ES-I3 (cell line): ENCODE measurements around the gene MN1.

Source experiments
- H3K36me3 ChIP-seq: 2 replicates; pipeline ENCODE4 v1.6.1; 2013; ENCODE audit warnings: mild to moderate bottlenecking, low read length, control low read depth, moderate library complexity; ENCODE audit not compliant: insufficient read depth
- H3K4me1 ChIP-seq: 2 replicates; pipeline ENCODE4 v1.6.1; 2013; ENCODE audit warnings: mild to moderate bottlenecking, control low read depth, low read length; ENCODE audit not compliant: insufficient read depth
- H3K9ac ChIP-seq: 2 replicates; pipeline ENCODE4 v1.6.1; 2013; ENCODE audit warnings: low read depth, mild to moderate bottlenecking, low read length, moderate library complexity
- H3K9me3 ChIP-seq: 2 replicates; pipeline ENCODE4 v1.6.1; 2013; ENCODE audit warnings: mild to moderate bottlenecking, low read length, moderate library complexity; ENCODE audit not compliant: control insufficient read depth, insufficient read depth

Gene MN1

DNA sequence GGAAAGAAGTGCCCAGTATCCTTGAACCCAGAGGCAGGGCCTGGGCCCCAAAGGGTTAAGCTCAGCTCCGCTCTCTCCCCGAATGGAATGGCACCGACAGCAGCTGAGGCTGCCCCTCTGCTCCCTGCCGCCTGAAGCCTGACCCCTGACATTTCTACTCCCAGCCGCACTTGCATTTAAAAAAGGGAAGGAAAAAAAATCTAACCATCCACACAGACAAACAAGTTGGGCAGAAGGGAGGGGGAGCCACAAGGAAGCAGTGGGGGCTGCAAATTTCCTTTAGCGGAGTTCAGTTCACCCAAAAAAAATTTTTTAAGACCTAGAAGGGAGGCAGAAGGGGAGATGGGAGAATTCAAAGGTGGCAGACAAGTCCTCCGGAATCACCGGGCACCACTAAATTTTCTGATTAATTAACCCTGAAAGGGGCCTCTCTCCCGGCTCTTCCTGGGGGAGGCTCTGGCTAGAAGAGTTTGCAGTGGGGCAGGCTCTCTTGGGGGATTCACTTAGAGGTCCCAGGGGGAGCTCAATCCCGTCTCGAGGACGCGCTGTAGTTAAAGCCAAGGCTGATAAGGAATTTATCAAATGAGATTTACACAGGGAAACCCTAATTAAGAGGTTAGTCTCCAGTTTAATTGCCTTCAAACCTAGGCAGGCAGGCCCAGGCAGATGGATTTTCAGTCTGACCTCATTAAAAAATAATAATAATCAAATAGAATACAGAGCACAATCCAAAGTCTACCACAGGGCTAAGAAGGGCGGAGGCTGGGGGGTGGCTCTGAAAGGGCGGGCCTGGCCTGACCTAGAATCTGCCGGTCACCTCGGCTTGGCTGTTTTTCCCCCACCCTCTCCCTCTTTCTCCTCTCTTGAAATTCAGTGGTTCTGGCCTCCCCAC, 25.6 kb downstream of the MN1 start:
- peaks cover 3% of the 10 kb centered on the region; the same call in 1 of the 2 replicates for H3K36me3 ChIP-seq
- H3K9ac ChIP-seq = peak overlapping the region; percentile 45
- H3K9me3 ChIP-seq = 0 out of 2 replicates have a peak, but pooled peaks cover 3% of the 10 kb centered on the region
- H3K4me1 ChIP-seq = peaks cover 32% of the 10 kb centered on the region

DNA sequence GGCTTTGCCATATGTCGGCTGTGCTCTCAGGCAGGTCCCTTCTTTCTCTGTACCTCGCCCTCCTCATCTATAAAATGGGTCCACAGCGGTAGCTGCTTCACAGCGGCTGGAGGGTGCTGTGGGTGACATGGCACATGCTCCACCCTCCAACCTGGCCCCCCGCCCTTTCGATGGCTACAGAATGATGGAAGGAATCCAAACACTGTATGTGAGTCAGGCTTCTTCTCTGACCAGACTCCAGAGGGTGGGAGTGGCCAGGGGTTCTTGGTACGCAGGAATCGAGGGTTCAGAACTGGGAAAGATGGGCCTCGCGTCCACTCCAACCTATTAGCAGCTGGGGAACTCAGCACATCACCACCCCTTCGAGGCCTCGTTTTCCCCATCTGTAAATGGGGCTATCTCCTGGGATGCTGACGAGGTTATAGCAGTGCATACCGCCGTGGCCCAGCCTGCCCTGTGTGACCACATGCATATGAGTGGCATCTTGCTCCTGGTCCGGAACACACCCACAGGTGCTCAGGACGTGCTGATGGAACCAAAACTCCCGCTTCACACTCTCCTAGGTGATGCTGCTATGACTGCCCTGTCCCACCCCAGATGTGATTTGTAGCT, 26.4 kb downstream of the MN1 start:
- peaks cover 3% of the 10 kb centered on the region; the same call in 1 of the 2 replicates for H3K36me3 ChIP-seq
- H3K9ac ChIP-seq = no peak overlapping the region
- H3K4me1 ChIP-seq = peaks cover 32% of the 10 kb centered on the region
- no peaks in the 10 kb centered on the region for H3K9me3 ChIP-seq

DNA sequence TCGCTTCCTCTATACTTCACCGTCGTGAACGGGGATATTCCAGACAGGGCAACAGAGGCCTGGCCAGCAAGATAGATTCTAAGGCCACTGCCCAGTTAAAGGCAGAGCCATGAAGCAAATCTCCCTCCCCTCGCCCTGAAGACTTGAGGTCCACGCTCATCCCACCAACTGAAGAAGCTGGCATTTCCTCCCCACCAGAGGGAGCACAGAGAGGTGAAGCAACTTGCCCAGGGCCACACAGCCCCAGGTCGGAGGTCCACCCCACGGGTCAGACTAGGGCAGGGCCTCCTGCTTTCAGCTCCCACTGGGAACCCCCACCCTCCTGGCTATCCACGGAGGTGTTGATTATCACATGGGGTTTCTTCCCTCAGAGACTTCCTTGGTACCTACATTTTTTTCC, 27.4 kb downstream of the MN1 start:
- peaks cover 3% of the 10 kb centered on the region; the same call in 1 of the 2 replicates for H3K36me3 ChIP-seq
- no peak overlapping the region for H3K9ac ChIP-seq
- H3K4me1 ChIP-seq = peaks cover 26% of the 10 kb centered on the region
- H3K9me3 ChIP-seq = no peaks in the 10 kb centered on the region

DNA sequence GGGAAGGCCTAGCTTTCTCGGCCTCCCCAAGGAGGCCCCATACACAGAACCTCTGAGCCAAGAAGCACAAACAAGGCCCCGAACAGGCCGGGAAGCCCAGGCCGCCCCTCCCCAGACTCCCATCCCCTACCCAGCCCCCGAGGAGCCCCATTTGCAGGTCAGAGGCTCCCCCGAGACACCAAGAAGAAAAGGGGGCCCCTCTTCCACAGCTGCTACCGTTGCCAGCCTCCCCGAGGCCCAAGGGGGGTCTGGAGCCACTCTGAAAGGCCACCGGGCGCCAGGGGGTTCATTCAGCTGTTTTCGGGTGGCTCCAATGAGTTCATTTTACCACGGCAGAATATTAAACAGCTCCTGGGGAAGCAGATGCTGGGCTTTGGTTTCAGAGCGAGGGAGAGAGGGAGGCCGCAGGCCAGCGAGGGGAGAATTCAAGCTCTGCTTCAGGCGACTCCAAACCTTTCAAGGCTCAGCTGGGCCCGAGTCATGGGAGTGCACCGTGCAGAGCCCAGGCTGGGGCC, 28.5 kb downstream of the MN1 start:
- Histone ChIP-seq H3K9me3 (no peaks in the 10 kb centered on the region), H3K4me1 (peaks cover 19% of the 10 kb centered on the region), H3K9ac (no peak overlapping the region), H3K36me3 (peaks cover 3% of the 10 kb centered on the region; the same call in 1 of the 2 replicates)

DNA sequence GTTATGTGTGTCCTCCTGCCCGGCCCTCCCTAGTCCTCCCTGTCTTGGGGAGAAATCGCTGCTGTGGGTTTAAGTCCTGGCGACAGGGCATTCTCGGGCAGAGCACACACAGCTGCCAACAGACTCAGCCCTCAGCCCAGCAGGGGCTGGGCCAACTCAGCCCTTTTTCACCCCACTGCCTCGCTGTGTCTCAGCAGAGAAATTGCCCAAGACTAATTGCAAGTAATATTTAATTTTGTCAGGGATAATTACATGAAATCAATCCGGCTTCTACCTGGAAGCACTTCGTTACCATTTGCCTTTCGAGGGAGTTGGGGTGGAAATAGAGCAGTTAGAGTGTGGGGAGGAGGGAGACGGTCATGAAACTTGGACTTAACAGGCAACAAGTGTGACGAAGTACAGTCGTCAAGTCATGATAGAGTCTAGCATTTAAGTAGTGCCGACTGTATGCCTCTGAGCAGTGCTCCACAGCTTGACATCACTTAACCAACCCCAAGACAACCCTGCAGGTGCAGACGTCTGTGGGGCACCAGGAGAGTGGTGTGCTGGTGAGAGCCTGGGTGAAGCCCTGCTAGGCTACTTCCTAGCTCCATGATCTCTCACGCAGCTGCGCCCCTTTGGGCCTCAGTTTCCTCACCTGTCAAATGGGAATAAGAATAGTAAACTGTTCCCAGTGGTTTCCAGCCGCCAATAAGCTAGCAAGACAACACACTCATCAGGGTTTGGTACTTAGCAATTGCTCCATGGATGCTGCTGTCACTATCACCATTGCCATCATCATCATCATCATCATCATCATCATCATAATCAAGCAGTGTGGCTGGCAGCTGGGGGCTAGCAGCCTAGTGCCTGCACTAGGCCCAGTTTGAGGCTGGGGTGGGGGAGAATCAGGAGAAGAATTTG, 29.2 kb downstream of the MN1 start:
- H3K9me3 ChIP-seq = no peaks in the 10 kb centered on the region
- peaks cover 18% of the 10 kb centered on the region for H3K4me1 ChIP-seq
- no peak overlapping the region for H3K9ac ChIP-seq
- H3K36me3 ChIP-seq = peaks cover 3% of the 10 kb centered on the region; the same call in 1 of the 2 replicates

DNA sequence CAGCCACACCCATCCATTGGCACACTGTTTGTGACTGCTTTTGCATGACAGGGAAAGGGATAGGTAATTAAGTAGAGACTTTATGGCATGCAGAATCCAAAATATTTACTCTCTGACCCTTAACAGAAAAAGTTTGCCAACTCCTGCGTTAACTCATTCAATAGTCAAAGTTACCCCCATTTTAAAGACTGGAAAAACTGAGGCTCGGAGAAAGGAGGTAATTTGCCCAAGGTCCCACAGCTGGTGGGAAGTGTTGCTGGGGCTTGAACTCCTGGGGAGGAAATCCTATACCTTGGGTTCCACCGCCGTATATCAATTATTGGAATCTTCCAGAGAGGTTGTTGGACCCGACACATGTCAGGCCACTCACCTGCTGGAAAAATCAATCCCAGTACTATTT, 29.9 kb downstream of the MN1 start:
- H3K4me1 ChIP-seq = peaks cover 13% of the 10 kb centered on the region; the same call in 1 of the 2 replicates
- H3K36me3 ChIP-seq = peaks cover 3% of the 10 kb centered on the region; the same call in 1 of the 2 replicates
- H3K9me3 ChIP-seq = no peaks in the 10 kb centered on the region
- no peak overlapping the region for H3K9ac ChIP-seq

DNA sequence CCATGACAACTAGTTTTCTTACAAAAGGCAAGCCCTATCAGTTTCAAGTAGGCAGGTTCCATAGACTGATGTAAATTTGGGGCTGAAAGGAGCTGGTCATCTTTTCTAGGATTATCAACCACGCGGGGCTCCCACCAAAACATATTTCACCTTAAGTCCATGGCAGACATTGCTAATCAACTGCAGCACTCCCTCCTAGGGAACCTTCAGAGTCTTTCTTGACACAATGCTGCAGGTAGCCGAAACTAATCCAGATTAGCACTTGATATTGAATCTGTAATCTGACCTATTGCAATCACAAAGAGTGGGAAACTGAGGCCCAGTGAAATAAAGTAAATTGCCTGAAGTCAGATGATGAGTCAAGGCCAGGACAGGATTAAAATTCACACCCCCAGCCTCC, 32.5 kb downstream of the MN1 start:
- H3K9ac ChIP-seq = no peak overlapping the region
- no peaks in the 10 kb centered on the region; the same call in 1 of the 2 replicates for H3K4me1 ChIP-seq
- no peaks in the 10 kb centered on the region for H3K9me3 ChIP-seq
- no peaks in the 10 kb centered on the region for H3K36me3 ChIP-seq

DNA sequence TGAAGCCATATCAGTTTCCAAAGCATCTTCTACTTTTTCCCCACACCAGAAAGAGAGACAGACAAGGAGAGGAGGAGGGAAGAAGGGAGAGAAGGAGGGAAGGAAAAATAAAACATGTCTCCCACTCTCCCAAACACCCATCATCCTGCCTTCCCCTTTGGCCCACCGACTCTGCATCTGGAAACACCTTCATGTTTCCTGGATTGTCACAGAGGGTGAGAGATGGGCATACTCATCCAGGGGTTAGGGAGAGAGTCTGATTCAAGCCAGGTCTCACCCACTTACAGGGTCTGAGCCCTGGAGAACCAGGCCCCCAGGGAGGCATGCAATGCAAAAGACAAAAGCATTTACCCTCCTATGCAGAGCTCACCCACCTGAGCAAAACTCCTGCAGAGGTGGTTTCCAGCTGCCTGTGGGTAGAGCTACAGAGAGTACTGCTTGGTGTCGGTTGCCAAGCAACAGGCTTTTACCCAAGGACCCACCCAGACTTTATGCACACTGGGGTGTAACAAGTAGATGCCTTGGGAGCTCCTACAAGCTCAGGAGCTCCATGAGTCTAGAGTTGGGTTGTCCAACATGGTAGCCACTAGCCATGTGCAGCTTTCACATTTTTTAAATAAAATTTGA, 33.4 kb downstream of the MN1 start:
- H3K36me3 ChIP-seq = no peaks in the 10 kb centered on the region

DNA sequence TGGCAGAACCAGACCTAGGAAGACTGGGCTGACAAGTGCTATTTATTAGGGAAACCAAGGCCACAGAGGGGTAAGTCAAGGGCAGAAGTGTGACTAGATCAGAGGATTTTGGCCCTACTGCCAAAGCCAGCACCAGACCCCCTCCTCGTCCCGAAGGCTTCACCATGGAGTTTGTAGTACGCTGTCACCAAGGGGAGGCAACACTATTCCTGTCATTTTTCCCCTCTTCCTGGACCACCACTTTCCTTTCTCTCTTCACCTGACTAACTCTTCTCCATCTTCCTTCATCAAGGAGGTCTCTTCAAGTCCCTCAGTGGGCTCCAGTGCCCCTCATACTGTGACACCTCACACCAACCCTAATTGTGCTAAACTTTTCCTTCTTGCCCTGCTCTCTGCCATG, 34.9 kb downstream of the MN1 start:
- Histone ChIP-seq H3K36me3 (no peaks in the 10 kb centered on the region), H3K9me3 (no peaks in the 10 kb centered on the region), H3K4me1 (peaks cover 3% of the 10 kb centered on the region; the same call in 1 of the 2 replicates), H3K9ac (no peak overlapping the region)

More for the DNA sequence above, 33.4 kb downstream of the MN1 start:
- no peak overlapping the region for H3K9ac ChIP-seq
- no peaks in the 10 kb centered on the region for H3K9me3 ChIP-seq
- no peaks in the 10 kb centered on the region for H3K4me1 ChIP-seq

DNA sequence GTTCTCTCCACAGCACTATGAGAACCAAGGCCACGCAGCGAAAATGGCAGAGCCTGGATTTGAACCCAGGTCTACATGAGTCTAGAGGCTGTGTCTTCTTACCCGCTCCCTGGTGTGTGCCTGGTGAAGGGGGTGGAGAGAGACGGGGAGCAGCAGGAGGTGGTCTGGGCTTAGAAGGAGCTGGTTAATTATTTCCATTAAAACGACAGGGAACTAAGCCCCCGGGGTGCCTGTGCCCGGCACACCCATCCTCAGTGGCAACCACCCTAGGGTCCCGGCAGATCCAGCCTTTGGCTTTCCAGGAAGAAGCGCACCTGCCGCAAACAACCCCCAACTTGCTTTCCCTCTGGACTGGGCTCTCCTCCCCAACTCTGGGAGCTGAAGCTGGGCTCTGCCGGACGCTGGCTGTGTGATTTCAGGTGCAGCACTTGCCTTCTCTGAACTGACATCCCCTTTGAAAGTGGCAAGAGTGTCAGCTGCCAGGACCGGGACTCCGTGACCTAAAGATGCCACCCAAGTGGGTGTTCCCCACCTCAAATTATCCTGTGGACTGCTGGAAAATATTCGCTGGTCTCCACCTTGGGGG, 35.8 kb downstream of the MN1 start:
- Histone ChIP-seq H3K36me3 (no peaks in the 10 kb centered on the region), H3K9me3 (no peaks in the 10 kb centered on the region), H3K4me1 (peaks cover 3% of the 10 kb centered on the region; the same call in 1 of the 2 replicates), H3K9ac (no peak overlapping the region)

DNA sequence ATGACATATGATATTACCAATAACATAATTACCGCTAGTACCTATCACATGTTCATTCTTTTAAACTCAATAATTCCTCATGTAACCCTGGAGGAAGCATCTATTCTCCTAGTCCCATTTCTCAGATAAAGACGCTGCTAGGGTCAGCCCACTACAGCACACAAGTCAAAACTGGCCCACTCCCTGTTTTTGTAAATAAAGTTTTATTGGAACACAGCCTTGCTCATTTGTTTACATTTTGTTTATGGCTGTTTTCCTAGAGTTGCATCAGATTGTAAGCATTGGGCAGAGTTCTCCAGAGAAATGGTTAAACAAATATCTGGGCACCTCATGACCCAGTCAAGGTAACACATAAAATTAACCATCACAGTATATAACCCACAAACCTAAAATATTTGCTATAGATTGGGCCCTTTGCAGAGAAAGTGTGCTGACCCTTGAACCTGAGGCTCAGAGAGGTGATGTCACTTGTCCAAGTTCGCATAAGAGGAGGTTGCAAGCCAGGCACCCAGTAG, 36.8 kb downstream of the MN1 start:
- no peak overlapping the region for H3K9ac ChIP-seq
- no peaks in the 10 kb centered on the region for H3K9me3 ChIP-seq
- no peaks in the 10 kb centered on the region for H3K36me3 ChIP-seq
- H3K4me1 ChIP-seq = peaks cover 3% of the 10 kb centered on the region; the same call in 1 of the 2 replicates

DNA sequence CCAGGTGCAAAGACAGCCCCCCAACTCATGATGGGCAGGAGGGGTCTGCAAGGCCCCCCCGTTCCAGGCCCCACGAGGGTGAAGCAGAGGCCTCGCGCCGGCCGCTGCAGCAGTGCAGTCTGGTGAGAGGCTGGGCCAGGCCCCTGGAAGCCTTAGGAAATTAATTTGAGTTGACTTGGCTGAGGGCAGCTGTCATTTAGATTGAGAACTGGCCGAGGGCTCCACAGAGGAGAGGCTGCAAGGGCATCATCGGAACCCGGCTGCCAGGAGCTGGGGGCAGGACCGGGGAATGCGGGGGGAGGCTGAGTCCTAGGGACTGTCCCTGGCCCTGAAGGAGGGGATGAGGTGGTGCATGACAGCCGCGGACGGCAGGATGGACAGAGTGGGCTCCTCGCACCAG, 39.9 kb downstream of the MN1 start:
- H3K9me3 ChIP-seq = no peaks in the 10 kb centered on the region
- peaks cover 12% of the 10 kb centered on the region; the same call in 1 of the 2 replicates for H3K4me1 ChIP-seq
- no peaks in the 10 kb centered on the region; the same call in 1 of the 2 replicates for H3K36me3 ChIP-seq
- no peak overlapping the region for H3K9ac ChIP-seq

DNA sequence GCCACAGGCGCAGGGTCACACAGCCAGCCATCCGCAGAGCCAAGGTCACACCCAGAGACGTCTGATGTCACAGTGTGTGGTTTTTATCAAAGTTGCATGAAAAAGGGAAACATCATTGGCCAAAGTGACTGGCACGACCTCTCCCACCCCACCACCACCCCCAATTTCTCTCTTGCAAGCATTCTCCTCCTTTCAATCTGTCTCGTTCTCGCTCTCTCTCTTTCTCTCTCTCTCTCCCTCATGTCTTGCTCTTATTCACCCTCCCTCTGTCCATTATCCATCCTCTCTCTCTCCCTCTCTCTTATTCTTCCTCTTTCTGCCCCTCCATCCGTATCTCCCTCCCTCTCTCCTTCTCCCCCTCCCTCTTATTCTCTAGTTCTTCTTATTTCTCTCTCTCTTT, 40.6 kb downstream of the MN1 start:
- Histone ChIP-seq H3K36me3 (no peaks in the 10 kb centered on the region; the same call in 1 of the 2 replicates), H3K4me1 (peaks cover 12% of the 10 kb centered on the region; the same call in 1 of the 2 replicates), H3K9ac (no peak overlapping the region), H3K9me3 (no peaks in the 10 kb centered on the region)
